H1 (cell line): ENCODE measurements around the gene DYNLT2B.

Experiments
- CEBPB ChIP-seq: IDR thresholded peaks from 2 replicates; pipeline ENCODE4 v1.6.1; 2012; ENCODE audit warnings: low read depth, low read length
- CHD2 ChIP-seq: IDR thresholded peaks from 2 replicates; pipeline ENCODE4 v1.6.1; 2012; ENCODE audit warnings: low read length, improper control_type of control experiment
- HDAC2 ChIP-seq, 2 experiments: fragments of 300-600 bp in 1 of 2; sonication (generic) in 1 of 2; IDR thresholded peaks; 2 replicates each; pipeline ENCODE4 v1.6.1; 2011 to 2012; ENCODE audit warnings: low read depth in 2 of 2, low read length in 2 of 2, mild to moderate bottlenecking in 2 of 2, moderate library complexity in 2 of 2, borderline replicate concordance in 1 of 2, inconsistent platforms in 1 of 2
- TAF1 ChIP-seq: IDR thresholded peaks from 2 replicates; pipeline ENCODE4 v1.6.1; 2011; ENCODE audit warnings: mild to moderate bottlenecking, low read depth, low read length
- TF ChIP-seq, protein P1 (sequence below), 3 experiments: IDR thresholded peaks; 1 replicate in 2 of 3; 2 replicates in 1 of 3; pipeline versions ENCODE4 v1.5.1 to v1.6.1; 2011; ENCODE audit warnings: low read length in 3 of 3, mild to moderate bottlenecking in 3 of 3, inconsistent platforms in 2 of 3, low read depth in 1 of 3, moderate library complexity in 1 of 3; ENCODE audit not compliant: insufficient read depth in 1 of 3; ENCODE audit errors: control extremely low read depth in 1 of 3

GRCh38 chr3:196254376-196255283, 63.4 kb downstream of the DYNLT2B start:
- no peak for TF ChIP-seq TAF1
- no peak for TF ChIP-seq HDAC2 (IDR thresholded peaks at IDR 0.05; ENCODE audit: borderline replicate concordance in 1 of 2, low read depth in 2 of 2, low read length in 2 of 2)
- TF ChIP-seq CHD2, result no peak
- TF ChIP-seq, protein P1, sequence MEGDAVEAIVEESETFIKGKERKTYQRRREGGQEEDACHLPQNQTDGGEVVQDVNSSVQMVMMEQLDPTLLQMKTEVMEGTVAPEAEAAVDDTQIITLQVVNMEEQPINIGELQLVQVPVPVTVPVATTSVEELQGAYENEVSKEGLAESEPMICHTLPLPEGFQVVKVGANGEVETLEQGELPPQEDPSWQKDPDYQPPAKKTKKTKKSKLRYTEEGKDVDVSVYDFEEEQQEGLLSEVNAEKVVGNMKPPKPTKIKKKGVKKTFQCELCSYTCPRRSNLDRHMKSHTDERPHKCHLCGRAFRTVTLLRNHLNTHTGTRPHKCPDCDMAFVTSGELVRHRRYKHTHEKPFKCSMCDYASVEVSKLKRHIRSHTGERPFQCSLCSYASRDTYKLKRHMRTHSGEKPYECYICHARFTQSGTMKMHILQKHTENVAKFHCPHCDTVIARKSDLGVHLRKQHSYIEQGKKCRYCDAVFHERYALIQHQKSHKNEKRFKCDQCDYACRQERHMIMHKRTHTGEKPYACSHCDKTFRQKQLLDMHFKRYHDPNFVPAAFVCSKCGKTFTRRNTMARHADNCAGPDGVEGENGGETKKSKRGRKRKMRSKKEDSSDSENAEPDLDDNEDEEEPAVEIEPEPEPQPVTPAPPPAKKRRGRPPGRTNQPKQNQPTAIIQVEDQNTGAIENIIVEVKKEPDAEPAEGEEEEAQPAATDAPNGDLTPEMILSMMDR (IDR thresholded peaks at IDR 0.05; ENCODE audit: control extremely low read depth in 1 of 3, insufficient read depth in 1 of 3, low read depth in 1 of 3, low read length in 3 of 3), result no peak
- TF ChIP-seq CEBPB, result no peak
